DMS53 treated with DMSO at 0.1 percent for 48 hours (cell line): ENCODE data around the gene FABP2.
"Not testable (repeated sequence)": the region's sequence is repeated elsewhere in the genome, so short reads cannot be mapped to it uniquely, and the experiment has no call there.

Experiments used
- DNase-seq: peaks from one replicate; lab custom pipeline; 2025; ENCODE audit not compliant: unreplicated experiment; lab: John Stamatoyannopoulos, UW

Gene FABP2

GRCh38 chr4:119321921-119322687 lies at the start of gene FABP2:
Gene FABP2, minus strand, starts transcription at chr4:119322138. Its CDS starts 36 bp downstream, at chr4:119322102.
- DNase-seq = no peak

- DNase-seq = not testable (repeated sequence)
Observed at GRCh38 chr4:119370951-119371683, 49.2 kb upstream of the FABP2 start.

GRCh38 chr4:119370392-119370791 lies 48.5 kb upstream of the FABP2 start:
- DNase-seq = not testable (repeated sequence)

- not testable (repeated sequence) for DNase-seq
Observed at GRCh38 chr4:119366802-119367201, 44.9 kb upstream of the FABP2 start.

- DNase-seq = not testable (repeated sequence)
Observed at GRCh38 chr4:119364203-119364602, 42.3 kb upstream of the FABP2 start.

GRCh38 chr4:119363372-119363771 lies 41.4 kb upstream of the FABP2 start:
- DNase-seq = not testable (repeated sequence)

- not testable (repeated sequence) for DNase-seq
Observed at GRCh38 chr4:119362413-119362812, 40.5 kb upstream of the FABP2 start.

GRCh38 chr4:119359873-119360272 lies 37.9 kb upstream of the FABP2 start:
- not testable (repeated sequence) for DNase-seq

- DNase-seq = not testable (repeated sequence)
Observed at GRCh38 chr4:119356796-119357195, 34.9 kb upstream of the FABP2 start.

- not testable (repeated sequence) for DNase-seq
Observed at GRCh38 chr4:119356041-119356440, 34.1 kb upstream of the FABP2 start.

GRCh38 chr4:119353364-119353763 lies 31.4 kb upstream of the FABP2 start:
- not testable (repeated sequence) for DNase-seq

- DNase-seq = not testable (repeated sequence)
Observed at GRCh38 chr4:119348169-119348568, 26.2 kb upstream of the FABP2 start.

- not testable (repeated sequence) for DNase-seq
Observed at GRCh38 chr4:119343293-119343692, 21.4 kb upstream of the FABP2 start.

- not testable (repeated sequence) for DNase-seq
Observed at GRCh38 chr4:119339895-119340294, 18.0 kb upstream of the FABP2 start.

GRCh38 chr4:119337010-119337409 lies 15.1 kb upstream of the FABP2 start:
- no peak for DNase-seq

- DNase-seq = not testable (repeated sequence)
Observed at GRCh38 chr4:119336332-119336979, 14.5 kb upstream of the FABP2 start.

- no peak for DNase-seq
Observed at GRCh38 chr4:119329835-119330620, 8.1 kb upstream of the FABP2 start.

GRCh38 chr4:119328695-119329094 lies 6.8 kb upstream of the FABP2 start:
- no peak for DNase-seq

GRCh38 chr4:119317990-119318389 lies 3.9 kb downstream of the FABP2 start:
- no peak for DNase-seq

GRCh38 chr4:119315036-119315435 lies 6.9 kb downstream of the FABP2 start:
- DNase-seq = no peak

- DNase-seq = peak; percentile 61
Observed at GRCh38 chr4:119314356-119314755, 7.6 kb downstream of the FABP2 start.
